Fibroblast of mammary gland (primary cell): ENCODE data around the gene KSR1.

Source experiments
- DNase-seq: peaks from one replicate; pipeline ENCODE4 v3.0.0-alpha.2; 2010; ENCODE audit warnings: low read depth
- H3K4me3 ChIP-seq: 2 replicates; pipeline ENCODE4 v1.5.1; 2011; ENCODE audit warnings: low read depth, mild to moderate bottlenecking, low read length, moderate library complexity; ENCODE audit not compliant: control insufficient read depth
- CTCF ChIP-seq: conservative IDR thresholded peaks from 2 replicates; pipeline ENCODE4 v1.5.1; 2011; ENCODE audit warnings: low read depth, low read length, inconsistent platforms; ENCODE audit not compliant: control insufficient read depth, insufficient read depth

The KSR1 gene

DNA sequence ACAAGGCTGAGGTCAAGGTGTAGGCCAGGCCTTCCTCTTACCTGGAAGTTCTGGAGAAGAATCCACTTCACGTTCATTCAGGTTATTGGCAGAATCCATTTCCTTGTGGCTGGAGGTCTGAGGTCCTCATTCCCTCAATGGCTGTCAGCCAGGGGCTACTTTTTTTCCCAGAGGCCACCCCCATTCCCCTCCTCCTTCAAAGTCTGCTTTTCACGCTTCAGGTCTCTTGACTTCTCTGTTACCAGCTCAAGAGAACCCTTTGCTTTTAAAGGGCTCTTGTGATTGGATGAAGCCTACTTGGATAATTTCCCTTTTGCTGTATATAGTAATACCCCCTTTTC lies 119.6 kb downstream of the KSR1 start:
- H3K4me3 ChIP-seq, result no peak overlapping the region
- no peak for TF ChIP-seq CTCF
- no peak for DNase-seq

DNA sequence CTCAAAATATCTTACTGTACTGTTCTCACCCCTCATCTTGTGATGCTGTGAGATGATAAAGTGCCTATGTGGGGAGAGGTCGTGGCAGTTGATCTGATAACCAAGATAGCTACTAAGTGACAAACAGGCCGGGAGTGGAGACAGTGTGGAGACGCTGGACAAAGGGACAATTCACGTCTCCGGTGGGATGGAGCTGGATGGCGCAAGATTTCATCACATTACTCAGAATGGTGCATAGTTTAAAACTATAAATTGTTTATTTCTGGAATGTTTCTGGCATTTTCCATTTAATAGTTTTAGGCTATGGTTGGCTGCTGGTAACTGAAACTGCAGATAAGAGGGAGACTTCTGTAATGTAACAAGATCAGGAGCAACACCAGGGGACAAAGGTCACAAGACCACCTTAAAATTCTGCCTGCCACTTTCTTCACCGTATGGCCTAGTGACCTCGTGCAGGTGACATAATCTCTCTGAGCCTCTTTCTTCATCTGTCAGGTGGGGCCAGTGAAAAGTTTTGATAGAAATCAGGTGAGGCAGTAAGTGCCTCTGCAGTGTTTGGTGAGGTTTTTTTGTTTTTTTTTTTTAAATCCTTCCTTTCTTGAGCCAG lies 120.3 kb downstream of the KSR1 start:
- no peak overlapping the region for H3K4me3 ChIP-seq

DNA sequence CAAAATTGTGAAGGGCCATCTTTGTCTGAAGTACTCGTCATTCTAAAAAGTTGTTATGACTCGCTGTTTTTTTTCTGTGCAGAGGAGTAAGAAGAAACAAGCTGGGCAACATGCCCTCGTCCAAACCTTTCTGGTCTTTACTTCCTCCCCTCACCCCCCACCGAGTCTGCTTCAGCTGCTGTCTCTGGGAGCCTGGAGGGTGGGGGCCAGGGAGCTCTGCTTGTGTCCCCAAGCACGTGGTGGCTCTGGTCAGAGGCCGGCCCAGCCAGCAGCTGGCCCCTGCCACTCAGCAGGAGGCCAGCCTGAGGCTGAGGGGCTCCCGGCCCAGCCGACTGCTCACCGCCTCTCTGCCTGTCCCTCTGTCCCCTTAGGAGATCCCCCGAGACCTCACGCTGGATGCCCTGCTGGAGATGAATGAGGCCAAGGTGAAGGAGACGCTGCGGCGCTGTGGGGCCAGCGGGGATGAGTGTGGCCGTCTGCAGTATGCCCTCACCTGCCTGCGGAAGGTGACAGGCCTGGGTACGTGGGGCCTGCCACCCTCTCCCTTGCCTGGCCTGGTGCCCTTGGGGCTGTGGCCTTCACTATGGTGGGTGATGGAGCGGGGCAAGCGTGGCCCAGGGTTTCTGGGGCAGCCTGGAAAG lies 121.0 kb downstream of the KSR1 start:
- peak; percentile 62 for DNase-seq
- TF ChIP-seq CTCF, result no peak
- no peak overlapping the region for H3K4me3 ChIP-seq

More for the DNA sequence above, 120.3 kb downstream of the KSR1 start:
- TF ChIP-seq CTCF, result no peak
- DNase-seq, result no peak

- H3K4me3 ChIP-seq, result no peak overlapping the region
- no peak for TF ChIP-seq CTCF
- DNase-seq, result no peak
Observed at GRCh38 chr17:27577884-27578717, 121.9 kb downstream of the KSR1 start.

- TF ChIP-seq CTCF, result no peak
- no peak for DNase-seq
- no peak overlapping the region for H3K4me3 ChIP-seq
Observed at GRCh38 chr17:27578718-27579085, 122.5 kb downstream of the KSR1 start.

- H3K4me3 ChIP-seq, result no peak overlapping the region
- TF ChIP-seq CTCF, result no peak
- no peak for DNase-seq
Observed at GRCh38 chr17:27579304-27579703, 123.1 kb downstream of the KSR1 start.
